WERI-Rb-1 (cell line): Measurements from ENCODE around the gene NLRP1.

Experiments used
- DNase-seq: peaks from one replicate; pipeline ENCODE4 v3.0.0-alpha.2; 2020
- H3K27ac ChIP-seq: fragments of 250-450 bp; sonication (Bioruptor Pico); 2 replicates; pipeline ENCODE4 v1.5.1; 2020; ENCODE audit warnings: mild to moderate bottlenecking, moderate library complexity
- H3K27me3 ChIP-seq: fragments of 250-450 bp; sonication (Bioruptor Pico); 2 replicates; pipeline ENCODE4 v1.5.1; 2021; ENCODE audit warnings: mild to moderate bottlenecking, low read depth, moderate library complexity; ENCODE audit not compliant: insufficient read depth, severe bottlenecking
- H3K36me3 ChIP-seq: fragments of 250-450 bp; sonication (Bioruptor Pico); 2 replicates; pipeline ENCODE4 v1.5.1; 2020; ENCODE audit warnings: mild to moderate bottlenecking, moderate library complexity
- H3K4me3 ChIP-seq: 2 replicates; pipeline ENCODE4 v1.5.1; 2011; ENCODE audit warnings: low read depth, mild to moderate bottlenecking, control low read depth, low read length
- H3K9me3 ChIP-seq: fragments of 250-450 bp; sonication (Bioruptor Pico); 2 replicates; pipeline ENCODE4 v1.5.1; 2021; ENCODE audit warnings: mild to moderate bottlenecking, moderate library complexity; ENCODE audit not compliant: severe bottlenecking
- TF ChIP-seq, protein P1 (sequence below): IDR thresholded peaks from 2 replicates; pipeline ENCODE4 v1.5.1; 2011; ENCODE audit warnings: low read depth, mild to moderate bottlenecking, control low read depth, inconsistent platforms, low read length

The NLRP1 gene

DNA sequence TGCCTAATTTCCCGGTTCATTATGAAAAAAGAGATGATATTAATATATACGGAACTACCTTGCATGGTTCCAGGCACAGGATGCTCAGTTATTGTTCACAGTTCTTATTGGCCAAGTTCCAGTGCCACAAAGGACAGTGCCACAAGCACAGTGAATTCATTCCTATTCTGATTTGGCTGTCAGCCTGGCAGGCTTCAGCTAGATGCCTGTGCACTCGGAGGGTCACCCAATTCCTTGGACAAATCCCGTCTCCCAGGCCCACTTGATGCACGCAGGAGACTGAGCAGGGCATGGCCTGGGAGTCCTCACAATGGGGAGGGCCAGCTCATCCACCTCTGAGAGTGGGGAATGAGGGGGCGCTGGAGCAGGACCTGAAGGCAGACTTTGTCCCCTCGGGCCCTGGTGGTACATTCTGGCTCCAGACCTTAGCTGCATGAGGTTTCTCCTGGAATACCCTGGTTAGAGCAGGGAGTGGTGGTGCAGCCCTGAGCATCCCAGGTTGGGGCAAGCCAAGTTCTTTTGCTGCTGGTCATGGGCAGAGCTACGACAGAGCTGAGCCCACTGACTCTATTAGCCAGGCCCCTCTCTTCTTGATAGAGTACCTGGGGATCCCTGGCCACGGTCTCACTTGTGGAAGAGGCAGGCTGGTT is 56.6 kb downstream of the NLRP1 start:
- no peak overlapping the region for H3K4me3 ChIP-seq
- H3K27ac ChIP-seq: no peak overlapping the region
- H3K9me3 ChIP-seq: no peaks in the 10 kb centered on the region
- TF ChIP-seq, protein P1, sequence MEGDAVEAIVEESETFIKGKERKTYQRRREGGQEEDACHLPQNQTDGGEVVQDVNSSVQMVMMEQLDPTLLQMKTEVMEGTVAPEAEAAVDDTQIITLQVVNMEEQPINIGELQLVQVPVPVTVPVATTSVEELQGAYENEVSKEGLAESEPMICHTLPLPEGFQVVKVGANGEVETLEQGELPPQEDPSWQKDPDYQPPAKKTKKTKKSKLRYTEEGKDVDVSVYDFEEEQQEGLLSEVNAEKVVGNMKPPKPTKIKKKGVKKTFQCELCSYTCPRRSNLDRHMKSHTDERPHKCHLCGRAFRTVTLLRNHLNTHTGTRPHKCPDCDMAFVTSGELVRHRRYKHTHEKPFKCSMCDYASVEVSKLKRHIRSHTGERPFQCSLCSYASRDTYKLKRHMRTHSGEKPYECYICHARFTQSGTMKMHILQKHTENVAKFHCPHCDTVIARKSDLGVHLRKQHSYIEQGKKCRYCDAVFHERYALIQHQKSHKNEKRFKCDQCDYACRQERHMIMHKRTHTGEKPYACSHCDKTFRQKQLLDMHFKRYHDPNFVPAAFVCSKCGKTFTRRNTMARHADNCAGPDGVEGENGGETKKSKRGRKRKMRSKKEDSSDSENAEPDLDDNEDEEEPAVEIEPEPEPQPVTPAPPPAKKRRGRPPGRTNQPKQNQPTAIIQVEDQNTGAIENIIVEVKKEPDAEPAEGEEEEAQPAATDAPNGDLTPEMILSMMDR: no peak
- no peaks in the 10 kb centered on the region for H3K27me3 ChIP-seq
- H3K36me3 ChIP-seq: no peaks in the 10 kb centered on the region
- DNase-seq: no peak

DNA sequence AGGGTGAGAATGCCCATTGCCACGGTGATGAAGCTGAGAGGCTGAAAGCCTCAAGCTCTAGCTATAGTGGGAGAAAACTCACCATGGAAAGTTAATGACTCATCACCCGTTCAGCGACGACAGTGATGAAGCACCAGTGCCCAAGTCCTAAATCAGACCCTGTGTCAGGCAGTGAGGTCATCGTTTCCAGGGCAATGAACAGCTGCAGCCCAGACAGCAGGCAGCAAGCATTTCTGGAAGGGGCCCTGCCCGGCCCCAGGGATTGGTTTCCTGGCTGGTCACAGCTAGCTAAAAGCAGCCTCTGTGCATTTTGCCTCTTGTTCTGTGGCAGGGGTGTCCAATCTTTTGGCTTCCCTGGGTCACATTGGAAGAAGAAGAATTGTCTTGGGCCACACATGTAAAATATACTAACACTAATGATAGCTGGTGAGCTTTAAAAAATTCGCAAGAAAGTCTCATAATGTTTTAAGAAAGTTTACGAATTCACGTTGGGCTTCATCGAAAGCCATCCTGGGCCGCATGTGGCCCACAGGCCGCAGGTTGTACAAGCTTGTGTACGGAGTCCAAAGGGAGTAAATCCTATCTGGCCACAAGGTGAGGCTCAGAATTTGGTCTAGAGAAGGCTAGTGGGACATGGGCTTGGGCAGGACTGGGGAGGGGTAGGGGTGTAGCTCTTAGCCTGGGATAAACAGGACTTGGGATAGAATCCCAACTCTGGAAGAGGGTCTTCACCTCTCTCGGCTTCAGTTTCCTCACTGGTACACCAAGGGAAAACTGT is 57.3 kb downstream of the NLRP1 start:
- DNase-seq: peak; percentile 62
- H3K27ac ChIP-seq: no peak overlapping the region

DNA sequence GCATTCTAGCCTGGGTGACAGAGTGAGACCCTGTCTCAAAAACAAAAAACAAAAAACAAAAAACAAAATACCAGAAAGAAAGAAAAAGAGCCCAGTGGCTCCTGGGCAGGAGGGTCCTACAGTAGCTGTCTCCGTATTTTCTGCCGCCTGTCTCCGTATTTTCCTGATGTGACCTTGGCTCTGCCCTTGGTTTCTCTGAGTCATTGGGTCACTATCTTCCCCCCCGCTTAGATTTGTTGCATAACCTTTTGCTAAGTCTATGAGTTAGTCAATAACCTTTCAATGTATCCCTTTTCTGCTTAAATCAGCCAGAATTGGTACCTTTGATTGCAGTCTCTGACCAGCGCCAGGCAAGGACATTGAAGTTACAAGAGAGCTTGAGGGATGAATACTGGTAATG is 61.1 kb downstream of the NLRP1 start:
- Histone ChIP-seq H3K9me3 (no peaks in the 10 kb centered on the region), H3K36me3 (no peaks in the 10 kb centered on the region), H3K27me3 (no peaks in the 10 kb centered on the region), H3K4me3 (no peak overlapping the region), H3K27ac (no peak overlapping the region)
- TF ChIP-seq, protein P1: no peak
- DNase-seq: no peak

More for the DNA sequence above, 57.3 kb downstream of the NLRP1 start:
- no peaks in the 10 kb centered on the region for H3K36me3 ChIP-seq
- TF ChIP-seq, protein P1: no peak
- H3K27me3 ChIP-seq: no peaks in the 10 kb centered on the region
- H3K9me3 ChIP-seq: no peaks in the 10 kb centered on the region
- no peak overlapping the region for H3K4me3 ChIP-seq

DNA sequence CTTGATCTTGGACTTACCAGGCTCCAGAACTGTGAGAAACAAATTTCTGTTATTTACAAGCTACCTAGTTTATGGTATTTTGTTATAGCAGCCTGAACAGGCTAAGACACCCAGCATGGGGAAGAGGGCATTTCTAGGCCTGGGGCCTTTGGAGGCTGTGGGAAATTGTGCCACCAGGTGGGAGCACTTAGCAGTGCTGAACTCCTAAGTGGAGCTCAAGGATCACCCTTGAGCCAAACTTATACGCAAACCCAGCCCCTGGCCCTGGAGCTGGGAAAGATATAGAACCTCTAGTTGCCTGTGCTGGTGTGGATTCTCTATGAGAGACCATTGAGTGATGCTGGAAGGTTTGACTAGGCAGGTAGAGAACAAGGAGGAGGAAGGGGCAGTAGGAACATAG is 61.8 kb downstream of the NLRP1 start:
- Histone ChIP-seq H3K9me3 (no peaks in the 10 kb centered on the region), H3K27me3 (no peaks in the 10 kb centered on the region), H3K36me3 (no peaks in the 10 kb centered on the region), H3K27ac (no peak overlapping the region), H3K4me3 (no peak overlapping the region)
- TF ChIP-seq, protein P1: peak; percentile 10; the same call in 1 of the 2 replicates
- DNase-seq: no peak

DNA sequence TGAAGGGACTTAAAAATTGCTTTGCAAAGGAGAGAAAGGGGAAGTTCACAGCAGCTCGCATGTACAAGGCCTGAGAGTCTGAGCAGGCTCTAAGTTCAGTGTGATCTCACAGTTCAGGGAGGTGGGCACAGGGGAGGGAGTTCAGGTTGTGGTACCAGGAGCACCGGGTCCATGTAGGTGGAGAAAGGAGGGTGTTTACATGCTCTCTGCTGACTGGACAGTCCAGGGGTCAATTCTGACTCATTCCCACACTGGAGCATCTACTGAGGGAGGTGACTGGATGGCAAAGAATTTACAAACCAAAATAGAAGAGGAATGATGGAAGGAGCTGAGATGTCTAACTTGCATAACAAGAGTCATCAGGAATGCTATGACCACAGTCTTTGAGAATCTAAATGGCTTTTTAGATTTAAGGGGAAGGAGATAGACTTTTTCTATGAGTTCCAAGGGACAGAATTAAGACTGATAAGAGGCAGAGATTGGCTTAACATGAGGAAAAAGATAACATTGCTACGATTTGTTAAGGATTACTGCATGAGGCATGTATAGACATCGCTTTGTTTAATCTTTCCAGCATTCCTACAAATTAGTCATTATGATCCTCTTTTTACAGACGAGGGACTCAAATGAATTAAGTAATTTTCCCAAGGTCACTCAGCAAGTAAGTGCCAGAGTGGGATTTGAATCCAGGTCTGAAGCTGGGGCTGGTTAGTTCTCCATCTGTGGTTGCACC is 68.1 kb downstream of the NLRP1 start:
- Histone ChIP-seq H3K4me3 (no peak overlapping the region), H3K9me3 (no peaks in the 10 kb centered on the region), H3K27ac (no peak overlapping the region), H3K27me3 (no peaks in the 10 kb centered on the region), H3K36me3 (no peaks in the 10 kb centered on the region)
- TF ChIP-seq, protein P1: no peak
- DNase-seq: no peak
